ENCODE data around the gene ISOC2.

Gene ISOC2

DNA sequence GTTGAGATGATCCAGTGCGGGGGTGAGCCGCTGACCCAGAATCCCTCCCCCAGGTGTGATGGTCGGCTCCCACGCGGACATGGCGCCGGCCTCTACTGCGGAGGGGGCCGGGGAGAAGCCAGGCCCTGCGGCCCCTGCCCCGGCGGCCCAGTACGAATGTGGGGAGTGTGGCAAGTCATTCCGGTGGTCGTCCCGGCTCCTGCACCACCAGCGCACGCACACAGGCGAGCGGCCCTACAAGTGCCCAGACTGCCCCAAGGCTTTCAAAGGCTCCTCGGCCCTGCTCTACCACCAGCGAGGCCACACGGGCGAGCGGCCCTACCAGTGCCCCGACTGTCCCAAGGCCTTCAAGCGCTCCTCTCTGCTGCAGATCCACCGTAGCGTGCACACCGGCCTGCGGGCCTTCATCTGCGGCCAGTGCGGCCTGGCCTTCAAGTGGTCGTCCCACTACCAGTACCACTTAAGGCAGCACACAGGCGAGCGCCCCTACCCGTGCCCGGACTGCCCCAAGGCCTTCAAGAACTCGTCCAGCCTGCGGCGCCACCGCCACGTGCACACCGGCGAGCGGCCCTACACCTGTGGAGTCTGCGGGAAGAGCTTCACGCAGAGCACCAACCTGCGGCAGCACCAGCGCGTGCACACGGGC lies 19.8 kb upstream of the ISOC2 start:
- Histone ChIP-seq H3K9ac (ENCODE audit: low read length) (no peak overlapping the region), H3K9me3 (ENCODE audit: control insufficient read depth, low read length) (no peaks in the 10 kb centered on the region), H3K4me1 (ENCODE audit: control insufficient read depth, insufficient read depth, low read length) (peaks cover 16% of the 10 kb centered on the region), H3K4me3 (ENCODE audit: low read length) (no peak overlapping the region), H3K36me3 (ENCODE audit: control insufficient read depth, insufficient read depth, low read length) (no peaks in the 10 kb centered on the region), H3K27me3 (ENCODE audit: control insufficient read depth, insufficient read depth, low read length) (no peaks in the 10 kb centered on the region)

GRCh38 chr19:55479451-55480230 lies 18.2 kb upstream of the ISOC2 start:
- H3K27me3 ChIP-seq (ENCODE audit: control insufficient read depth, insufficient read depth, low read length): no peaks in the 10 kb centered on the region
- H3K36me3 ChIP-seq (ENCODE audit: control insufficient read depth, insufficient read depth, low read length): no peaks in the 10 kb centered on the region
- peaks cover 15% of the 10 kb centered on the region for H3K4me1 ChIP-seq (ENCODE audit: control insufficient read depth, insufficient read depth, low read length)
- H3K9me3 ChIP-seq (ENCODE audit: control insufficient read depth, low read length): no peaks in the 10 kb centered on the region
- H3K4me3 ChIP-seq (ENCODE audit: low read length): no peak overlapping the region
- H3K9ac ChIP-seq (ENCODE audit: low read length): no peak overlapping the region

DNA sequence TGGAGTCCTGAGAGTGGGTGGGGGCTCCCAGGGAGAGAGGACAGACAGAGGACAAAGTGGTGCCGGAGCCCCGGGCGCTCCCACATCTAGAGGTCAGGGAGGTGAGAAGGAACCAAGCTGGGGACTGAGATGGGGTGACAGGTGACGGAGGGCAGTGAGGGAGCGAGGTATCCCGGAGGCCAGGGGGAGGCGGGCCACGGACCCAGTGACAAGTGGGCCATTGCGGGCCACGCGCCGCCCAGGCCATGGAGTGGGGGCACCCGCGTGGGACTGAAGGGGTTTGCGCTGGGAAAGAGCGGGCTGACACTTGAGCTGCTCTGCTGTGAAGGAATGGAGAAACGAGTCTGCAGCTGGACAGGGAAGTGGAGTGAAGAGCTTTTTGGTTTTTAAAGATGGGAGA lies 17.6 kb upstream of the ISOC2 start:
- H3K4me3 ChIP-seq (ENCODE audit: low read length): no peak overlapping the region
- H3K4me1 ChIP-seq (ENCODE audit: control insufficient read depth, insufficient read depth, low read length): peaks cover 9% of the 10 kb centered on the region
- H3K9me3 ChIP-seq (ENCODE audit: control insufficient read depth, low read length): no peaks in the 10 kb centered on the region
- H3K36me3 ChIP-seq (ENCODE audit: control insufficient read depth, insufficient read depth, low read length): no peaks in the 10 kb centered on the region
- H3K27me3 ChIP-seq (ENCODE audit: control insufficient read depth, insufficient read depth, low read length): no peaks in the 10 kb centered on the region
- no peak overlapping the region for H3K9ac ChIP-seq (ENCODE audit: low read length)

DNA sequence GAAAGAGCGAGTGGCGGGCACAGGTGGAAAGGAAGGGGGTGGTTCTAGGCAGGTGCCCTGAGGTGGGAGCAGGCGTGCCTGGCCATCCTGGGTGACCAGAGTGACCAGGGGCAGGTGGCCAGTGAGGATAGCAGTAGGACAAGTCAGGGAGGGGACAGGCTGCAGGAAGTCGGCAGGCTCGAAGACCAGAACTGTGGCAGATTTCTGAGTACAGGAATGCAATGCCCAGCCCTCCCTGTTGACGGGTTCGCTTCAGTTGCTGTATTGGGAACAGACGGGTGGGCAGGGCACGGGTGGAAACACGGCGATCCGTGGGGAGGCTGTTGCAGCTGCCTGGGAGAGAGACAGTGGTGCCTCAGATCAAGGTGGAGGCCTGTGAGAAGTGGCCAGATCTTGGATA lies 16.9 kb upstream of the ISOC2 start:
- no peaks in the 10 kb centered on the region for H3K27me3 ChIP-seq (ENCODE audit: control insufficient read depth, insufficient read depth, low read length)
- H3K9ac ChIP-seq (ENCODE audit: low read length): no peak overlapping the region
- no peaks in the 10 kb centered on the region for H3K36me3 ChIP-seq (ENCODE audit: control insufficient read depth, insufficient read depth, low read length)
- H3K9me3 ChIP-seq (ENCODE audit: control insufficient read depth, low read length): no peaks in the 10 kb centered on the region
- no peak overlapping the region for H3K4me3 ChIP-seq (ENCODE audit: low read length)
- H3K4me1 ChIP-seq (ENCODE audit: control insufficient read depth, insufficient read depth, low read length): peaks cover 7% of the 10 kb centered on the region

GRCh38 chr19:55477905-55478304 lies 16.5 kb upstream of the ISOC2 start:
- no peaks in the 10 kb centered on the region for H3K9me3 ChIP-seq (ENCODE audit: control insufficient read depth, low read length)
- H3K4me1 ChIP-seq (ENCODE audit: control insufficient read depth, insufficient read depth, low read length): peaks cover 7% of the 10 kb centered on the region
- H3K9ac ChIP-seq (ENCODE audit: low read length): no peak overlapping the region
- no peaks in the 10 kb centered on the region for H3K36me3 ChIP-seq (ENCODE audit: control insufficient read depth, insufficient read depth, low read length)
- no peaks in the 10 kb centered on the region for H3K27me3 ChIP-seq (ENCODE audit: control insufficient read depth, insufficient read depth, low read length)
- H3K4me3 ChIP-seq (ENCODE audit: low read length): no peak overlapping the region

- H3K9me3 ChIP-seq (ENCODE audit: control insufficient read depth, low read length): no peaks in the 10 kb centered on the region
- H3K4me1 ChIP-seq (ENCODE audit: control insufficient read depth, insufficient read depth, low read length): peaks cover 12% of the 10 kb centered on the region
Observed at GRCh38 chr19:55476100-55476775, 14.8 kb upstream of the ISOC2 start, which contains the start of gene ZNF628. Gene ZNF628, plus strand, starts transcription at chr19:55476617. Its CDS starts 3,294 bp downstream, at chr19:55479911.

DNA sequence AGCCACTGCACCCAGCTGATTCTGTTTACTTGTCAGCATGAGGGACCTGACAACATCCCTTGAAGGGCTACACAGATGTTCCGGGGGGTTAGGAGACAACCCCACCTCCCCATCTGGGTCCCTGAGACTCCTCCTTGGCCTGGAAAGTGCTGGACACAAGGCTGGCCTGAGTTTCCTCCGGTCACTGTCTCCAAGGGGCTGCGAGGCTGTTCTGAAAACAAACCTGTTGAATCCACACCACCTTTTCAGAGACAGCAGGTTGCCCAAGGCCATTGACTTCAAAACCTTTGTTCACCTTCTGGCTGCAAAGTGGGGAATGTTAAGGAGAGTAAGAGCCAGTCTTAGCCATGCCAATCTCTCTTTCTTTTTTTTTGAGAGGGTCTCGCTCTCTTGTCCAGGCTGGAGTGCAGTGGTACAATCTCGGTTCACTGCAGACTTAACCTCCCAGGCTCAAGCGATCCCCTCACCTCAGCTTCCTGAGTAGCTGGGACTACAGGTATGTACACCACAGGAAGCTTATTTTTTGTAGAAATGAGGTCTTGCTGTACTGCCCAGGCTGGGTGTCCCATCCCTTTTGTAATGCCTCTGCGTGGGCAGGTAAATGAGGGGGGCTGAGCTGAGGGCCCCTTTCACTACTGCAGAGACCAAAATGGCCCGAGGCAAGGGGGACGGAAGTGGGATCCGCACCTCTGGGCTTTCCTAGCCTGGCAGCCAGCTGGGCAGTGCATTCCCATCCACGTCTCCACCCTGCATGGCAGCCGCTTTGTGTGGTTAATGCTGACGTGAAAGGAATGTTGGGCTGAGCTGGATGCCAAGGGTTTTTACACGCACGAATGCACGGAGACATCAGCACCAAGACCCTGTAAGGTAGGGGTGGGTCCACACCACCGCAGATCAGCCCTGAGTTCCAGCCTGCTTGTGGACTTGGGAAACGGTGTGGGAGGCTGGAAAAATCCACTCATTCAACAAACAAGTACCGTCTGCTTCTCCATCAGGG lies 13.1 kb upstream of the ISOC2 start:
- Histone ChIP-seq H3K9ac (ENCODE audit: low read length) (no peak overlapping the region), H3K9me3 (ENCODE audit: control insufficient read depth, low read length) (no peaks in the 10 kb centered on the region), H3K36me3 (ENCODE audit: control insufficient read depth, insufficient read depth, low read length) (no peaks in the 10 kb centered on the region), H3K4me1 (ENCODE audit: control insufficient read depth, insufficient read depth, low read length) (peaks cover 12% of the 10 kb centered on the region), H3K4me3 (ENCODE audit: low read length) (no peak overlapping the region), H3K27me3 (ENCODE audit: control insufficient read depth, insufficient read depth, low read length) (no peaks in the 10 kb centered on the region)

More at GRCh38 chr19:55476100-55476775, 14.8 kb upstream of the ISOC2 start, which contains the start of gene ZNF628:
- H3K4me3 ChIP-seq (ENCODE audit: low read length): peak within 1 kb of the TSS; percentile 44
- H3K27me3 ChIP-seq (ENCODE audit: control insufficient read depth, insufficient read depth, low read length): no peaks in the 10 kb centered on the region
- no peaks in the 10 kb centered on the region for H3K36me3 ChIP-seq (ENCODE audit: control insufficient read depth, insufficient read depth, low read length)
- peak within 1 kb of the TSS; percentile 67 for H3K9ac ChIP-seq (ENCODE audit: low read length)

DNA sequence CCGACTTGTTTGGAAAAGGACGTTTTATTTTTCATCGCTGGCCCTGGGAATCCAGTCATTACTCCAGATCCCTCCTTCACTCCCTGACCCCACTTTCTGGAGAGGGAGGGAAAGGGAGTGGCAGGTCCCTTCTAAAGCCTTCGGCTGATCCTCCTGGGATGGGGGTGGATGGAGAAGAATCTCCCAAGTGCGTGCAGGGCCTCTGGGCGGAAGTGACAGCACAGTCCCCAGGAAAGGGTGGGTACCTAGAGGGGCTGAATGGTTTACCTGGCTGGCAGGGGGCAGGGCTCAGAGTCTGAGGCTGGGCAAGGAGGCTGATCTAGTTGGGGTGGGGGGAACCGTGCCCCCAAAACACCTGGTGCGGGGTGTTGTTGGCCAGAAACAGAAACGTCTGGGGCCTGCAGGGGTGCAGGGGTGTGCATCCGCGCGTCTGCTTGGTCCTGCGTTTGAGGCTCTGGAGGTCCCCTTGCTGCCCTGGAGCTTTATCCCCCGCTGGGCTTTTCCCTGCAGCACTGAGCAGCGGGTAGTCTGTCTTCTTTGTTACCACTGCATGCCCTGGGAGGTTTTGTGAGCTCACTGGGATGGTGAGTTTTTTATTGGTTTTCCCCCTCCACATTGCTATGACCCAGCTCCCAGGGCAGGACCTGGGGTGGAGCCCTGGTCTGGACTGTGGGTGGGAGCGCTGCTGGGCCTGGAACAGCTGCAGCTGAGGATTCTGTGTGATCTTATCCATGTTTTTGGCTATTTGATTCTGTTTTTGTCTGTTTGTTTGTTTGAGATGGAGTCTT lies 12.0 kb upstream of the ISOC2 start:
- H3K36me3 ChIP-seq (ENCODE audit: control insufficient read depth, insufficient read depth, low read length): no peaks in the 10 kb centered on the region
- H3K4me1 ChIP-seq (ENCODE audit: control insufficient read depth, insufficient read depth, low read length): peaks cover 12% of the 10 kb centered on the region
- H3K9ac ChIP-seq (ENCODE audit: low read length): no peak overlapping the region
- no peaks in the 10 kb centered on the region for H3K27me3 ChIP-seq (ENCODE audit: control insufficient read depth, insufficient read depth, low read length)
- H3K4me3 ChIP-seq (ENCODE audit: low read length): no peak overlapping the region
- H3K9me3 ChIP-seq (ENCODE audit: control insufficient read depth, low read length): no peaks in the 10 kb centered on the region

DNA sequence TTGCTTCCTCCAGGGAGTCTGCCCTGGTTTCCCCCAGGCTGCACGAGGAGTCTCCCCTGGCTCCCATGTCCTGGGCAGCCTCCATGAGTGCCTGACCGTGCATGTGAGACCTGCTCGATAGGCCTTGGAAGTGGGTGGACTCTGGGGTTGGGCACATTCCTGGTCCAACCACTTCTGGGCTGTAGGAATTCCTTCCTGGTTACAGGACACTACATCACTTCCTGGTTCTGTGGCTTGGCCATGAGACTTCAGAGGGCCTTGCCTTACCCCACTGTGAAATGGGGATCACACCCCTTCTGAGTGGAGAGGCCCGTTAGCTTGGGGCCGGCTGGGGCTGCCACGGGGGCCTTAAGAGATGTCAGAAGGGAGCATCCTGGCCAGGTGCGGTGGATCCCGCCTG lies 11.0 kb upstream of the ISOC2 start:
- Histone ChIP-seq H3K36me3 (ENCODE audit: control insufficient read depth, insufficient read depth, low read length) (no peaks in the 10 kb centered on the region), H3K9me3 (ENCODE audit: control insufficient read depth, low read length) (no peaks in the 10 kb centered on the region), H3K9ac (ENCODE audit: low read length) (no peak overlapping the region), H3K4me1 (ENCODE audit: control insufficient read depth, insufficient read depth, low read length) (peaks cover 20% of the 10 kb centered on the region), H3K27me3 (ENCODE audit: control insufficient read depth, insufficient read depth, low read length) (no peaks in the 10 kb centered on the region), H3K4me3 (ENCODE audit: low read length) (no peak overlapping the region)

DNA sequence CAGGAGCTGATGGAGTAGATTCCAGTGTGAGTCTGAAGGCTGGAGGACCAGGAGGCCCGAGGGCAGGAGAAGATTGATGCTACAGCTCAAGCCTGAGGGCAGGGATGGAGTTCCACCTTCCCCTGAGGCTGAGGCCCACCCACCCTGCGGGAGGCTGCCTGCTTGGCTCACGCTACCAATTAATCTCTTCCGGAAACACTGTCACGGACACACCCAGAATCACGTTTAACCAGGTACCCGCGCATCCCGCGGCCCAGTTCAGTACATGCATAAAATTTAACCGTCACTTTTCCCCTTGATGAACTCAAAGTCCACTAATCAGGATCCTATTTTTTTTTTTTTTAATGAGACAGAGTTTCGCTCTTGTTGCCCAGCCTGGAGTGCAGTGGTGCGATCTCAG lies 9.8 kb upstream of the ISOC2 start:
- Histone ChIP-seq H3K4me3 (ENCODE audit: low read length) (no peak overlapping the region), H3K4me1 (ENCODE audit: control insufficient read depth, insufficient read depth, low read length) (peaks cover 20% of the 10 kb centered on the region), H3K36me3 (ENCODE audit: control insufficient read depth, insufficient read depth, low read length) (no peaks in the 10 kb centered on the region)

DNA sequence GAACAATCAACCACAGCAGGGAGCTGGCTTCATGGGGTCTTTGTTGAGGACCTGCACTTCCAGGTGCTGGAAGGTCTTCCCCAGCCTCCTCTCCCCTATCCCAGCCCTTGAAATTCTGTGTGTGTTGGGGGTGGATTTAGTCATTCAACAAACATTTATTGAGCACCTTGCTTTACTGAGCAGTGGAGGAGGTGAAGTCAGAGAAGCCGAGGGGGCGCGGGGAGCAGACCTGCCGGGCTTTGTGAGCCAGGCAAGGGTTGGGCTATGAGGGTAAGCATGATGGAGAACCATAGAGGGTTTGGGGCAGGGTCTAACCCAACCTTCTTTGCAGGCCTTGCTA lies 6.6 kb upstream of the ISOC2 start:
- Histone ChIP-seq H3K27me3 (ENCODE audit: control insufficient read depth, insufficient read depth, low read length) (peaks cover 2% of the 10 kb centered on the region), H3K4me3 (ENCODE audit: low read length) (no peak overlapping the region), H3K36me3 (ENCODE audit: control insufficient read depth, insufficient read depth, low read length) (no peaks in the 10 kb centered on the region), H3K4me1 (ENCODE audit: control insufficient read depth, insufficient read depth, low read length) (peaks cover 13% of the 10 kb centered on the region), H3K9ac (ENCODE audit: low read length) (peak overlapping the region; percentile 28), H3K9me3 (ENCODE audit: control insufficient read depth, low read length) (no peaks in the 10 kb centered on the region)

More for the DNA sequence above, 9.8 kb upstream of the ISOC2 start:
- Histone ChIP-seq H3K27me3 (ENCODE audit: control insufficient read depth, insufficient read depth, low read length) (no peaks in the 10 kb centered on the region), H3K9me3 (ENCODE audit: control insufficient read depth, low read length) (no peaks in the 10 kb centered on the region), H3K9ac (ENCODE audit: low read length) (no peak overlapping the region)
